Type B pancreatic cell (in vitro differentiated cells): Measurements from ENCODE around the gene RABL6. TPM values are rescaled to one million over a fixed set of nuclear protein-coding genes. Genes with fewer than 3 reads are reported as not detected.

ENCODE experiments used
- DNase-seq: peaks from one replicate; pipeline ENCODE4 v3.0.0; 2021; ENCODE audit warnings: mixed read lengths; ENCODE audit not compliant: unreplicated experiment; ENCODE audit errors: extremely low spot score
- H3K27ac Mint-ChIP-seq: 2 replicates; pipeline ENCODE4 v1.8.0; 2021; ENCODE audit warnings: mild to moderate bottlenecking, mixed read lengths
- H3K27me3 Mint-ChIP-seq: 2 replicates; pipeline ENCODE4 v1.8.0; 2021; ENCODE audit warnings: mixed read lengths
- H3K36me3 Mint-ChIP-seq: 2 replicates; pipeline ENCODE4 v1.8.0; 2021; ENCODE audit warnings: mixed read lengths
- H3K4me1 Mint-ChIP-seq: one replicate; pipeline ENCODE4 v1.8.0; 2021; ENCODE audit warnings: mixed read lengths; ENCODE audit not compliant: unreplicated experiment
- H3K4me3 Mint-ChIP-seq: 2 replicates; pipeline ENCODE4 v1.8.0; 2021; ENCODE audit warnings: mild to moderate bottlenecking, mixed read lengths
- H3K9me3 Mint-ChIP-seq: 2 replicates; pipeline ENCODE4 v1.8.0; 2021; ENCODE audit warnings: mixed read lengths
- total RNA-seq: library from RNA; stranded (reverse); gene quantifications from 2 replicates; pipeline ENCODE4 v1.2.1, GENCODE V29; 2021; ENCODE audit warnings: low replicate concordance
- TF ChIP-seq, protein P1 (sequence below): fragments of 200-600 bp; sonication (generic); conservative IDR thresholded peaks from 2 replicates; pipeline ENCODE4 v1.5.0; 2021; ENCODE audit warnings: antibody characterized with exemption, mild to moderate bottlenecking

Gene RABL6
- total RNA-seq, 1 donor from 2014 or later, result 112 TPM

GRCh38 chr9:136791516-136792276, 16.1 kb upstream of the RABL6 start:
- peak overlapping the region; percentile 89 for H3K4me3 Mint-ChIP-seq
- H3K27me3 Mint-ChIP-seq, result peaks cover 7% of the 10 kb centered on the region
- TF ChIP-seq, protein P1, sequence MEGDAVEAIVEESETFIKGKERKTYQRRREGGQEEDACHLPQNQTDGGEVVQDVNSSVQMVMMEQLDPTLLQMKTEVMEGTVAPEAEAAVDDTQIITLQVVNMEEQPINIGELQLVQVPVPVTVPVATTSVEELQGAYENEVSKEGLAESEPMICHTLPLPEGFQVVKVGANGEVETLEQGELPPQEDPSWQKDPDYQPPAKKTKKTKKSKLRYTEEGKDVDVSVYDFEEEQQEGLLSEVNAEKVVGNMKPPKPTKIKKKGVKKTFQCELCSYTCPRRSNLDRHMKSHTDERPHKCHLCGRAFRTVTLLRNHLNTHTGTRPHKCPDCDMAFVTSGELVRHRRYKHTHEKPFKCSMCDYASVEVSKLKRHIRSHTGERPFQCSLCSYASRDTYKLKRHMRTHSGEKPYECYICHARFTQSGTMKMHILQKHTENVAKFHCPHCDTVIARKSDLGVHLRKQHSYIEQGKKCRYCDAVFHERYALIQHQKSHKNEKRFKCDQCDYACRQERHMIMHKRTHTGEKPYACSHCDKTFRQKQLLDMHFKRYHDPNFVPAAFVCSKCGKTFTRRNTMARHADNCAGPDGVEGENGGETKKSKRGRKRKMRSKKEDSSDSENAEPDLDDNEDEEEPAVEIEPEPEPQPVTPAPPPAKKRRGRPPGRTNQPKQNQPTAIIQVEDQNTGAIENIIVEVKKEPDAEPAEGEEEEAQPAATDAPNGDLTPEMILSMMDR, result peak; percentile 96
- H3K36me3 Mint-ChIP-seq, result no peaks in the 10 kb centered on the region
- no peaks in the 10 kb centered on the region for H3K9me3 Mint-ChIP-seq
- H3K4me1 Mint-ChIP-seq, result peaks cover 44% of the 10 kb centered on the region
- DNase-seq, result peak; percentile 81
- peak overlapping the region; percentile 95 for H3K27ac Mint-ChIP-seq

- peaks cover 47% of the 10 kb centered on the region for H3K4me1 Mint-ChIP-seq
These were observed 15.2 kb upstream of the RABL6 start for GRCh38 chr9:136792321-136793085.

DNA sequence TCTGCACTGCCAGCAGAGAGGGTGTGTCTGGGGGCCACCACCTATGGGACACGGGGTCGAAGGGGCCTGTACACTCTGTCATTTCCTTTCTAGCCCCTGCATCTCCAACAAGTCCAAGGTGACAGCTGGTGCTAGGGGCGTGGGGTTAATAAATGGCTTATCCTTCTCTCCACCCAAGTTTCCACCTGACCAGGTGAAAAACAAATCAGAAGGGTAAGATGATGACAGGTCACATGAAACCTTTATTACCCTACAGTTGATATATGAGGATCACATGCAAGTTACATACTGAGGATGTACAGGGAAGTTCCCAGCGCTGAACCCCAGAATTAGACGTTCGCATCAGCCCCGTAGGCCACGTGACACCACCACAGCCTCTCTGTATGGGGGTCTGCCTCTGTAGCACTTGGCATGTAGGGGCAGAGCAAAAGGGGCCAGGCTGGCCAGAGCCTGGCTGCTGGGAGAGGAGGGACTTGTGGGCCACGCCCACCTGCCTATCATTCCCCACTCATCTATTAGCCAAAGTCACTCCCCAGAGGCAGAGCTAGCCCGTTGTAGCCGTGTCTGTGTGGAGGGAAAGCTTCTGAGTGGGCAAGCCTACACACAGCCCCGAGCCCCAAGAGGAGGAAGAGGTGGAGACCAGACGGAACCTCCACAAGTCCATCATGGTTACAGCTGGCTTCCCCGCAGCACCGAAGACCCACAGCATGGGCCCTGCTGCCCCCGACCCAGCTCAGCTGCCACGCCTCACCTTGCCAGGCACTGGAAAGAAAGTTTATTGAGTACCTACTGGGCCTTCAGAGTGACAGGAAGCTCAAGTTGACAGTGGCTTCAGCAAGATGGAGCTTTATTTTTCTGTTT, 14.4 kb upstream of the RABL6 start:
- Mint-ChIP-seq H3K27ac (peak overlapping the region; percentile 93), H3K27me3 (peaks cover 2% of the 10 kb centered on the region), H3K4me1 (peaks cover 39% of the 10 kb centered on the region), H3K4me3 (peak overlapping the region; percentile 70), H3K9me3 (no peaks in the 10 kb centered on the region), H3K36me3 (no peaks in the 10 kb centered on the region)
- DNase-seq, result no peak
- TF ChIP-seq, protein P1, result no peak

More at GRCh38 chr9:136792321-136793085, 15.2 kb upstream of the RABL6 start:
- peak overlapping the region; percentile 89 for H3K4me3 Mint-ChIP-seq
- no peak for DNase-seq
- peak overlapping the region; percentile 95 for H3K27ac Mint-ChIP-seq
- TF ChIP-seq, protein P1, result no peak
- no peaks in the 10 kb centered on the region for H3K9me3 Mint-ChIP-seq
- peaks cover 4% of the 10 kb centered on the region for H3K27me3 Mint-ChIP-seq
- no peaks in the 10 kb centered on the region for H3K36me3 Mint-ChIP-seq

DNA sequence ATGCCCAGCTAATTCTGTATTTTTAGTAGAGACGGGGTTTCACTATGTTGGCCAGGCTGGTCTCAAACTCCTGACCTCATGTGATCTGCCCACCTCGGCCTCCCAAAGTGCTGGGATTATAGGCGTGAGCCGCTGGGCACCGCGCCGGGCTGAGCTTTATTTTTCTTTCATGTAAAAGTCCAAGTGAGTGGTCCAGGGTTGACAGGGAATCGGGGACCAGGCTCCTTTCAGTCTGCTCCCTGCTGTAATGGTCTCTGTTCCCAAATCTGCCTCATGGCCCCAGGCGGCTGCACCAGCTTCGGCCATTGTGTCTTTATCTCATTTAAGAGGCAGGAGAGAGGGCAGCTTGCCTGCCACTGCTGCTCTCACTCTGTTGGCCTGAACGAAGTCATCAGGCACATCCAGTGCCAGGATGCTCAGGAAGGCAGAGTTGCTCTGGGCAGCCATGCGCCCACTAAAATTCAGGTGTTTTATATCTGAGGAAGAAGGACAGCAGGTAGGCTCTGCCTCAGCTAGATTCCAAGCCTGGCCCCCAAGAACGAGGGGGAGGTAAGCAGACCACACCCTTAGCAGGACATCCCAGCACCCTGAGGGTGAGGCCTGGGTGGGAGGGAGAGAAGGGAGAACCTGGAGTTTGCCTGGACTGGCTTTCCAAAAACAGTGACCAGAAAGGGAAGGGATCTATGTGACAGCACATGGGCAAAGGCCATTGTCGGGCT, 13.3 kb upstream of the RABL6 start:
- H3K27ac Mint-ChIP-seq, result no peak overlapping the region
- no peaks in the 10 kb centered on the region for H3K9me3 Mint-ChIP-seq
- TF ChIP-seq, protein P1, result no peak
- peaks cover 28% of the 10 kb centered on the region for H3K4me1 Mint-ChIP-seq
- no peak overlapping the region for H3K4me3 Mint-ChIP-seq
- peaks cover 2% of the 10 kb centered on the region for H3K27me3 Mint-ChIP-seq
- H3K36me3 Mint-ChIP-seq, result no peaks in the 10 kb centered on the region
- DNase-seq, result no peak

GRCh38 chr9:136795000-136795348, 12.8 kb upstream of the RABL6 start:
- Mint-ChIP-seq H3K4me3 (no peak overlapping the region), H3K27me3 (peaks cover 2% of the 10 kb centered on the region), H3K36me3 (no peaks in the 10 kb centered on the region), H3K27ac (no peak overlapping the region), H3K9me3 (no peaks in the 10 kb centered on the region), H3K4me1 (peaks cover 25% of the 10 kb centered on the region)
- TF ChIP-seq, protein P1, result no peak
- DNase-seq, result no peak
